GM12878 (cell line): ENCODE results near the gene GANAB. TPM values are rescaled to one million over a fixed set of nuclear protein-coding genes. Genes with fewer than 3 reads are reported as not detected.

Source experiments
- CBFB ChIP-seq: IDR thresholded peaks from 2 replicates; pipeline ENCODE4 v1.6.1; 2016; ENCODE audit warnings: antibody characterized with exemption, low read depth
- CHD1 ChIP-seq: IDR thresholded peaks from 2 replicates; pipeline ENCODE4 v1.6.1; 2012; ENCODE audit warnings: low read depth, low read length, improper control_type of control experiment
- EGR1 ChIP-seq, 2 experiments: IDR thresholded peaks; 1 replicate in 1 of 2; 2 replicates in 1 of 2; pipeline ENCODE4 v1.6.1; 2011 to 2012; ENCODE audit warnings: low read depth in 2 of 2, low read length in 2 of 2, borderline replicate concordance in 1 of 2, mild to moderate bottlenecking in 1 of 2, moderate library complexity in 1 of 2
- GABPA ChIP-seq: IDR thresholded peaks from 2 replicates; pipeline ENCODE4 v1.6.1; 2014; ENCODE audit warnings: antibody characterized with exemption, low read depth, mild to moderate bottlenecking, inconsistent platforms
- IKZF1 ChIP-seq: fragments of 450-650 bp; conservative IDR thresholded peaks from 2 replicates; pipeline ENCODE4 v1.6.1; 2017; ENCODE audit warnings: antibody characterized with exemption, mild to moderate bottlenecking
- MEF2B ChIP-seq: fragments of 450-650 bp; IDR thresholded peaks from 2 replicates; pipeline ENCODE4 v1.6.1; 2018; ENCODE audit warnings: mild to moderate bottlenecking, moderate library complexity; ENCODE audit not compliant: partially characterized antibody, poor library complexity, severe bottlenecking
- MYC ChIP-seq: IDR thresholded peaks from 2 replicates; pipeline ENCODE4 v1.6.1; 2011; ENCODE audit warnings: mild to moderate bottlenecking, low read length, moderate library complexity, inconsistent platforms; ENCODE audit not compliant: insufficient read depth, insufficient replicate concordance, insufficient read length, severe bottlenecking
- NBN ChIP-seq: fragments of 450-650 bp; IDR thresholded peaks from 2 replicates; pipeline ENCODE4 v1.6.1; 2016
- NFYA ChIP-seq: IDR thresholded peaks from 2 replicates; pipeline ENCODE4 v1.6.1; 2011; ENCODE audit warnings: low read depth, mild to moderate bottlenecking, low read length, improper control_type of control experiment, borderline replicate concordance
- PAX8 ChIP-seq: fragments of 450-650 bp; IDR thresholded peaks from 2 replicates; pipeline ENCODE4 v1.6.1; 2017; ENCODE audit warnings: mild to moderate bottlenecking, moderate library complexity
- RAD21 ChIP-seq: IDR thresholded peaks from 2 replicates; pipeline ENCODE4 v1.6.1; 2011; ENCODE audit warnings: mild to moderate bottlenecking, low read depth, low read length, moderate library complexity; ENCODE audit not compliant: insufficient read depth
- RB1 ChIP-seq: fragments of 450-650 bp; formaldehyde crosslinking; IDR thresholded peaks from 2 replicates; pipeline ENCODE4 v1.6.1; 2017; ENCODE audit warnings: mild to moderate bottlenecking, borderline replicate concordance
- RFX5 ChIP-seq: IDR thresholded peaks from 2 replicates; pipeline ENCODE4 v1.6.1; 2011; ENCODE audit warnings: low read depth, low read length, improper control_type of control experiment
- SIN3A ChIP-seq: IDR thresholded peaks from 2 replicates; pipeline ENCODE4 v1.6.1; 2012; ENCODE audit warnings: low read depth, low read length, improper control_type of control experiment
- SMAD5 ChIP-seq: IDR thresholded peaks from 2 replicates; pipeline ENCODE4 v1.6.1; 2016; ENCODE audit warnings: antibody characterized with exemption, low read depth
- SMC3 ChIP-seq: IDR thresholded peaks from 2 replicates; pipeline ENCODE4 v1.6.1; 2011; ENCODE audit warnings: low read length, improper control_type of control experiment, borderline replicate concordance
- SPI1 ChIP-seq: IDR thresholded peaks from 2 replicates; pipeline ENCODE4 v1.6.1; 2011; ENCODE audit warnings: low read depth, mild to moderate bottlenecking, low read length, moderate library complexity, borderline replicate concordance; ENCODE audit not compliant: insufficient read depth
- SREBF2 ChIP-seq: IDR thresholded peaks from 2 replicates; pipeline ENCODE4 v1.6.1; 2012; ENCODE audit warnings: mild to moderate bottlenecking, low read length
- TCF7 ChIP-seq: IDR thresholded peaks from 2 replicates; pipeline ENCODE4 v1.6.1; 2014; ENCODE audit warnings: antibody characterized with exemption, borderline replicate concordance
- ZNF24 ChIP-seq: fragments of 450-650 bp; IDR thresholded peaks from 2 replicates; pipeline ENCODE4 v1.6.1; 2017; ENCODE audit warnings: antibody characterized with exemption, mild to moderate bottlenecking
- ZNF384 ChIP-seq: IDR thresholded peaks from 2 replicates; pipeline ENCODE4 v1.6.1; 2012; ENCODE audit warnings: low read depth, mild to moderate bottlenecking, low read length, improper control_type of control experiment, borderline replicate concordance
- polyA plus RNA-seq, 11 experiments: library from polyadenylated mRNA; depleted of rRNA in 4 of 11; unstranded in 6 of 11; stranded (reverse) in 5 of 11; fragments of >200 nt; fragmentation: Nextera tagmentation in 4 of 11; fragmentation: Illumina TruSeq in 1 of 11; extraction: Ambion mirVana in 4 of 11; extraction: Trizol in 1 of 11; gene quantifications; 1 replicate in 1 of 11; 2 replicates in 10 of 11; pipeline versions ENCODE4 v1.2.1 to v1.2.3, GENCODE V29; 2011 to 2016; ENCODE audit warnings: inconsistent platforms in 2 of 11, missing spikeins in 2 of 11, low read depth in 1 of 11
- total RNA-seq, 4 experiments: library from RNA; depleted of rRNA in 3 of 4; stranded (reverse); fragments of >200 nt in 3 of 4; fragmentation: Illumina TruSeq in 1 of 4; extraction: Trizol in 1 of 4; gene quantifications; 2 replicates each; pipeline versions ENCODE4 v1.2.1 to v1.2.3, GENCODE V29; 2013 to 2021
- TF ChIP-seq, protein P1 (sequence below): IDR thresholded peaks from 2 replicates; pipeline ENCODE4 v1.6.1; 2011; ENCODE audit warnings: borderline replicate concordance, low read depth, mild to moderate bottlenecking, moderate library complexity, low read length; ENCODE audit not compliant: insufficient read depth, poor library complexity, severe bottlenecking
- TF ChIP-seq, protein P2 (sequence below): fragments of 450-650 bp; IDR thresholded peaks from 2 replicates; pipeline ENCODE4 v1.6.1; 2017; ENCODE audit warnings: mild to moderate bottlenecking, moderate library complexity
- TF ChIP-seq, protein P3 (sequence below): IDR thresholded peaks from 2 replicates; pipeline ENCODE4 v1.6.1; 2011; ENCODE audit warnings: mild to moderate bottlenecking, low read depth, low read length, moderate library complexity; ENCODE audit not compliant: insufficient replicate concordance

GANAB gene
- total and polyA plus RNA-seq, 10 of the 15 experiments (the other 5 are each of a cell fraction or from before 2014, with no cell fraction given): 4.5 to 175 (median 102) TPM

DNA sequence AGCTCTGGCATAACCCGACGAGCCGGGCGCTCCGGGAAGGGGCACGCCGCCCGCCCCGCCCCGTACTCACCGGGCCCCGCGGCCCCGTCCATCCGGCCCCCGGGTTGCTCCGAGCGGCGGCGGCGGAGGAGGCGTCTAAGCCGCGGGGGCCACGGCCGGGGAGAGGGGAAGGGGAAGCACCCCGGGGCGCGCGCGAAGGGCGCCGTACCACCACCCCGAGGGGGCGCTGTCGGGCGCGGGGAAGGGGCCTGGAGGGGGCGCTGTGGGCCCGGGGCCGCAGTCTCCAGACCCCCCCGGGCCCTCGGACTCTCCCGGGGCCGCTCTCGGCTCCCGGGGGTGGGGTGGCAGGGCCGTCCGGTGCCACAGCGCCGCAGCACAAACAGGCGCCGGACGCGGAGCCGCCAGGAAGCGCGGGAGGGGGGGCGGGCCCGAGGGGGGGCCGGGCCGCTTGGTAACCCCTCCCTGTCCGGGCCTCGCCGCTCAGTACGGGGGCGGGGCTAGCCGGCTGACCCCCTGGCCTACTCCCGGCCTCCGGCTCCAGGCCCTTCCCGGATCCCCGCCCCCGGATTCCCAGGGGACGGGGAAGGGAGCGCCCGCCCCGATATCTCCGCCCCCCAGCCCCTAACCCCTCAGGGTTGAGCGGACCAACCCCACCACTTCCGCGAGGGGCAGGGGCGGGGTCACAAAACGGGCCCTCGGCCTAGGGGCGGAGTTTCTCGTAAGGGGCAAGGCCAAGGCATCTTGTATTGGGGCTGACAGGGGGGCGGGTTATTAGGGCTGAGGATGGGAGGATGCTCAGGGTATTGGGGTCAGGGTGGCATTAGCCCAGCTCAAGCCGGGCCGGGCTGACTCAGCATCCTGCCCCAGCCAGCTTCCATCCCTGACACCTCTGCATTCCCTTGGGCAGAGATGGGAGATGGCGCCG, 33.8 kb downstream of the GANAB start, which contains the start of the genes EML3 and ROM1 (continued):
- TF ChIP-seq, protein P1, sequence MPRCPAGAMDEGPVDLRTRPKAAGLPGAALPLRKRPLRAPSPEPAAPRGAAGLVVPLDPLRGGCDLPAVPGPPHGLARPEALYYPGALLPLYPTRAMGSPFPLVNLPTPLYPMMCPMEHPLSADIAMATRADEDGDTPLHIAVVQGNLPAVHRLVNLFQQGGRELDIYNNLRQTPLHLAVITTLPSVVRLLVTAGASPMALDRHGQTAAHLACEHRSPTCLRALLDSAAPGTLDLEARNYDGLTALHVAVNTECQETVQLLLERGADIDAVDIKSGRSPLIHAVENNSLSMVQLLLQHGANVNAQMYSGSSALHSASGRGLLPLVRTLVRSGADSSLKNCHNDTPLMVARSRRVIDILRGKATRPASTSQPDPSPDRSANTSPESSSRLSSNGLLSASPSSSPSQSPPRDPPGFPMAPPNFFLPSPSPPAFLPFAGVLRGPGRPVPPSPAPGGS: peak; percentile 21
- TF ChIP-seq GABPA (no peak), ZNF24 (peak; percentile 45; the same call in 1 of the 2 replicates), EGR1 (IDR thresholded peaks at IDR 0.05; ENCODE audit: borderline replicate concordance in 1 of 2, low read depth in 2 of 2, low read length in 2 of 2) (peak in 1 of 2 experiments; percentile 60; a peak in 1 of 3 replicates), ZNF384 (no peak), IKZF1 (peak; percentile 83), CHD1 (no peak), CBFB (no peak), NFYA (no peak), SMC3 (peak; percentile 33; the same call in 1 of the 2 replicates), NBN (no peak), MYC (no peak), RAD21 (peak; percentile 36; the same call in 1 of the 2 replicates), RB1 (peak; percentile 53; the same call in 1 of the 2 replicates), TCF7 (no peak), SPI1 (no peak), RFX5 (no peak), SREBF2 (no peak), SIN3A (no peak), PAX8 (no peak), SMAD5 (no peak), MEF2B (peak; percentile 80)
- TF ChIP-seq, protein P2, sequence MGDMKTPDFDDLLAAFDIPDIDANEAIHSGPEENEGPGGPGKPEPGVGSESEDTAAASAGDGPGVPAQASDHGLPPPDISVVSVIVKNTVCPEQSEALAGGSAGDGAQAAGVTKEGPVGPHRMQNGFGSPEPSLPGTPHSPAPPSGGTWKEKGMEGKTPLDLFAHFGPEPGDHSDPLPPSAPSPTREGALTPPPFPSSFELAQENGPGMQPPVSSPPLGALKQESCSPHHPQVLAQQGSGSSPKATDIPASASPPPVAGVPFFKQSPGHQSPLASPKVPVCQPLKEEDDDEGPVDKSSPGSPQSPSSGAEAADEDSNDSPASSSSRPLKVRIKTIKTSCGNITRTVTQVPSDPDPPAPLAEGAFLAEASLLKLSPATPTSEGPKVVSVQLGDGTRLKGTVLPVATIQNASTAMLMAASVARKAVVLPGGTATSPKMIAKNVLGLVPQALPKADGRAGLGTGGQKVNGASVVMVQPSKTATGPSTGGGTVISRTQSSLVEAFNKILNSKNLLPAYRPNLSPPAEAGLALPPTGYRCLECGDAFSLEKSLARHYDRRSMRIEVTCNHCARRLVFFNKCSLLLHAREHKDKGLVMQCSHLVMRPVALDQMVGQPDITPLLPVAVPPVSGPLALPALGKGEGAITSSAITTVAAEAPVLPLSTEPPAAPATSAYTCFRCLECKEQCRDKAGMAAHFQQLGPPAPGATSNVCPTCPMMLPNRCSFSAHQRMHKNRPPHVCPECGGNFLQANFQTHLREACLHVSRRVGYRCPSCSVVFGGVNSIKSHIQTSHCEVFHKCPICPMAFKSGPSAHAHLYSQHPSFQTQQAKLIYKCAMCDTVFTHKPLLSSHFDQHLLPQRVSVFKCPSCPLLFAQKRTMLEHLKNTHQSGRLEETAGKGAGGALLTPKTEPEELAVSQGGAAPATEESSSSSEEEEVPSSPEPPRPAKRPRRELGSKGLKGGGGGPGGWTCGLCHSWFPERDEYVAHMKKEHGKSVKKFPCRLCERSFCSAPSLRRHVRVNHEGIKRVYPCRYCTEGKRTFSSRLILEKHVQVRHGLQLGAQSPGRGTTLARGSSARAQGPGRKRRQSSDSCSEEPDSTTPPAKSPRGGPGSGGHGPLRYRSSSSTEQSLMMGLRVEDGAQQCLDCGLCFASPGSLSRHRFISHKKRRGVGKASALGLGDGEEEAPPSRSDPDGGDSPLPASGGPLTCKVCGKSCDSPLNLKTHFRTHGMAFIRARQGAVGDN: peak; percentile 51
- TF ChIP-seq, protein P3, sequence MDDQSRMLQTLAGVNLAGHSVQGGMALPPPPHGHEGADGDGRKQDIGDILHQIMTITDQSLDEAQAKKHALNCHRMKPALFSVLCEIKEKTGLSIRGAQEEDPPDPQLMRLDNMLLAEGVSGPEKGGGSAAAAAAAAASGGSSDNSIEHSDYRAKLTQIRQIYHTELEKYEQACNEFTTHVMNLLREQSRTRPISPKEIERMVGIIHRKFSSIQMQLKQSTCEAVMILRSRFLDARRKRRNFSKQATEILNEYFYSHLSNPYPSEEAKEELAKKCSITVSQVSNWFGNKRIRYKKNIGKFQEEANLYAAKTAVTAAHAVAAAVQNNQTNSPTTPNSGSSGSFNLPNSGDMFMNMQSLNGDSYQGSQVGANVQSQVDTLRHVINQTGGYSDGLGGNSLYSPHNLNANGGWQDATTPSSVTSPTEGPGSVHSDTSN: peak; percentile 37
